Right ventricle myocardium superior (tissue), 1 donor: Measurements from ENCODE around the gene SNRPE. TPM values are rescaled to one million over a fixed set of nuclear protein-coding genes. Genes with fewer than 3 reads are reported as not detected.
A peak's percentile ranks its signal among the peaks of the same experiment; 100 is the strongest.

Experiments
- ATAC-seq: fragments of 200-7000 bp; cut with Tn5 transposase; one replicate; pipeline ENCODE4 v1.9.1; 2020; ENCODE audit warnings: mild to moderate bottlenecking; ENCODE audit not compliant: poor library complexity
- DNase-seq: peaks from one replicate; pipeline ENCODE4 v3.0.0-alpha.2; 2020
- intact Hi-C: fragments of 100-400 bp; cut with DNase I; formaldehyde crosslinking; loops from one replicate; pipeline ENCODE4 v1.11.2; 2022
- total RNA-seq: library from RNA; stranded (reverse); fragmentation: NEBNext Ultra II Directional; extraction: Animal tissue kit (Norgen Biotek cat#: 25700); gene quantifications from one replicate; pipeline ENCODE4 v1.2.1, GENCODE V29; 2021
- donor health status: DM: no; HTN: yes; CAD: no; lungs with severe emphysema.

The SNRPE gene
- total RNA-seq, 1 donor from 2014 or later = 51.4 TPM

DNA sequence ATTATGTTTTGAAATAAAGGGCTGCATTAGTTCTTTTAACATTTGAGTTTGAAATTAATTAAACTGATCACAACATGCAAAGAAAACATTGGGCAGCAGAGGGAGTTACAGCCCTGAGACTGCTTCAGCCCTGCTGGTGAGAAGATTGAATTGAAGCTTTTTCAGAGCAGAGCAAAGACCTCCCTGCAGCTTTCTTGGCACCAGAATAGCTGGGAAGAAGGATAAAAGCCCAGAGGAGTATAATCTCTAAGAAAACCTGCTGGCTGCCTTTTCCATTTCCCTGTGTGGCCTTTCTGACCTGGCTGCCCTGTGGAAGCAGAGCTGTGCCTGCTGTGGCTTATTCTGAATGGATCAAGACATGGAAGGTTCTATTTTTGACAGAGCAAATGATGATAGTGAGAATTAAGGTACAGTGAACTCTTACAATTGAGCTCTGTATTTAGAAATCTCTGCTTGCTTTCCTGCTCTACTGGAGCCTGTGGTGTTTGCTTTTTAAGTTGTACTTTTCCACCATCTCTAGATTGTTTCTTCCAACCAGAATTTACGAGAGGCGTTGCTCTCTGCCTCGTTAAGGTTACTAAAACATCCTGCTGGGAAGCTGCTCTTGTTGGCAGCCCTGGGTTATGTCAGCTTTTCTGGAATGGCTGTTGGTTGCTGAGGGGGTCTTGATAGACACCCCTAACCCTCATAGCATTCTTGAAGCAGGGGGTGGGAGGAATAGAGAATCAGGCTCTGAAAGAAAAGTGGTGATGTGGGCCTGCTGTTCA, 9.9 kb downstream of the SNRPE start:
- DNase-seq = no peak
- ATAC-seq = peak; percentile 80
- intact Hi-C loops = loop anchor here (2.0 kb wide), 1 partner anchor 258 kb away; no protein-coding TSS in a partner anchor

DNA sequence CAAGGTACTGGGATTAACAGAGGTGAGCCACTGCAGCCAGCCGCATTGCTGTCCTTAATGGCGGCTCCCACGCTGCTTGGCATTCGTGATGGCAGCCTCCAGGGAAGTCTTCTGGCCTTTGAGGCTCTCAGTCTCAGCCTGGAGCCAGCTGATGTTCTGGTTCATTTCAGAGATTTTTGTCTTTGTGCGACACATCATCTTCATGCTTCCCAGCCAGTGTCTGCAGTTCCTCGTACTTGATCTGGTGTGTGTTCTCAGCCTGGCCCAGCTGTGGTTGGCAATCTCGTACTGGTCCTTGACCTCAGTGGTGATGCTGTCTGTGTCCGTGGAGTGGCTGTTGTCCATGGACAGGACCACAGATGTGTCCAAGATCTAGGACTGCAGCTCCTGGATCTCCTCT, 11.7 kb downstream of the SNRPE start:
- intact Hi-C loops = no loop called here
- no peak for ATAC-seq

DNA sequence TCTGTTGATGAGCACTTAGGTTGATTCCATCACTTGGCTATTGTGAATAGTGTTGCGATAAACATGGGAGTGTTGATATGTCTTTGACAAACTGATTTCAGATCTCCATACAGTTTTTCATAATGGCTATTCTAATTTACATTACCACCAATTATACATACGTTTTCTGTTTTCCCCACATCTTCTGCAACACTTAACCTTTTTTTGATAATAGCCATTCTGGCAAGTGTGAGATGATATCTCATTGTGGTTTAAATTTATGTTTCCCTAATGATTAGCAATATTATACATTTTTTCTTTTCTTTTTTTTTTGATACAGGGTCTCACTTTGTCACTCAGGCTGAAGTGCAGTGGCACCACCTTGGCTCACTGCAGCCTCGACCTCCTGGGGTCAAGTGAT, 17.0 kb downstream of the SNRPE start:
- DNase-seq (no peak), ATAC-seq (no peak)
- intact Hi-C loops = no loop called here

More for the DNA sequence above, 11.7 kb downstream of the SNRPE start:
- DNase-seq = no peak

DNA sequence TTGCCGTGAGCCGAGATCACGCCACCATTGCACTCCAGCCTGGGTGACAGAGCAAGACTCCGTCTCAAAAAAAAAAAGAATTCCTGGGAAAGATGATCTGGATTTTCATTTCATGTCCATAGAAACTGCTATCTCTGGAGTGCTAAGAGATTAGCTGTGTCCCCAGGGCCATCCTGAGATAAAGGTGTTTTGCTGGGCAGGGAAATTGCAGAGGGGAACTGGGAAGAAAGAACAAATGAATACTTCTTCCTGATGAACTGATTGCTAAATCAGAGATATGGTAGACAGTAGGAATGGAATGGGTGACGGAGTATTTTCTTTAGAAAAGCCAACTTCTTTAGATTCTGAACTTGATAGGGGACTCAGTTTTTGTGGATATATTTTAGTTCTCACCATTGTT, 19.2 kb downstream of the SNRPE start:
- intact Hi-C loops = no loop called here
- no peak for ATAC-seq
- no peak for DNase-seq

DNA sequence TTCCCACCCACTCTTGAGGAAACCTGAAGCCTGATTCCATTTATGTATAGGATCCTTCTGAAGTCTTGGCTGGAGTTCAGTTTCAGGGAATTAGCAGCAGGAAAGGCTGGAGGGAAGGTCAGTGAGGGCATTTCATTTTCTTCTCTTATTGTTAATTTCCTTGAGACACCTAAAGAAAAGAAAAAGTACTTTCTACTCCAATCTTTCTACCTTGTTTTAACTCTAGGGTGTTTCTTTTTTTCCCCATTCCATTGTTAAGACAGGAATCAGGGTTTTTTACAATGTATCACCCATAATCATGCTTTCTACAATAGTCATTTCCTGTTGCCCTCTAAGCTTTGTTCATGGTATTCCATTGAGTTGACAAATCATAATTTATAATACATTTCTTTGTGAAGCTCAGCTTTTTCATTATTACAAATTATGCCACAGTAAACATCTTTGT, 27.4 kb downstream of the SNRPE start:
- DNase-seq (no peak), ATAC-seq (no peak)
- intact Hi-C loops = no loop called here

DNA sequence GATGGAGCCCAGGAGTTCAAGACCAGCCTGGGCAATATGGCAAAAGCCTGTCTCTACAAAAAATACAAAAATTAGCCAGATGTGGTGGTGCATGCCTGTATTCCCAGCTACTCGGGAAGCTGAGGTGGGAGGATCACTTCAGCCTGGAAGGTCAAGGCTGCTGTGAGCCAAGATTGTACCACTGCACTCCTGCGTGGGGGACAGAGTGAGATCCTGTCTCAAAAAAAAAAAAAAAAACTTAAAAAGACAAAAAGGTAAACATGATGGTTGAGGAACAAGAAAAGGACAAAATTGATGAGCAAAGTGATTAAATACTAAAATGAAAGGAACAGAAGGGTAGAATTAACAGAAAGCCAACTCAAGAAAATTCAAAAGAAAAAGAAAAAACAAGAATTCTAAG, 30.6 kb downstream of the SNRPE start:
- DNase-seq (no peak), ATAC-seq (no peak)
- intact Hi-C loops = no loop called here

DNA sequence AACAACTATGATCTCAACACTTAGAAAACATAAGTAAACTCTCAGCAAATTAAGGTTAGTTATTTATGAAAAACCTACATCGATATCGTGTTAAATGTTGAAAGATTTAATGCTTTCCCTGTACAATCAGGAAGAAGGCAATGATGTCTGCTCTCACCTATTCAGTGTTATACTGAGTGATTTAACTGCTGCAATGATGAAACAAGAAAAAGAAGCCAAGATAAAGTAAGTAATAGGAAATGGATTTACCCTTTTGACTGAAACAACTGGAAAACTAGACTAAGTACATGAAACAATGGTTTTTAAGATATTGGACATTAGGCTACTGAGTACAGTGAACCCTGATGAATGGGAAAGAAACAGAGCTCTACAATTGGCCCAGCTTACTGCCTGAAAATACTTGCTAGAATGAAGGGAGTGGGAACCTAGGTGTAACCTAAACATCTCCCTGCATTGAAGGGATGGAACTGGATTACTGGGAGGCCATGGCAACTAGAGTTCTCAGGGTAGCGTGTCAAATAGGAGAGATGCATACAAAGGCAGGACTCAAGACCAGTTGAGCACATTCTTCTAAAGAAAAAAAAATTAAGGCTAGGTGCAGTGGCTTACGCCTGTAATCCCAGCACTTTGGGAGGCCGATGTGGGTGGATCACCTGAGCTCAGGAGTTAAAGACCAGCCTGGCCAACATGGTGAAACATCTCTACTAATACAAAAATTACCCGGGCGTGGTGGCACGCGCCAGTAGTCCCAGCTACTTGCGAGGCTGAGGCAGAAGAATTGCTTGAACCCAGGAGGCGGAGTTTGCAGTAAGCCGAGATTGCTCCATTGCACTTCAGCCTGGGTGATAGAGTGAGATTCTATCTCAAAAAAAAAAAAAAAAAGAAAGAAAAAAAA, 37.3 kb downstream of the SNRPE start:
- DNase-seq (no peak), ATAC-seq (no peak)
- intact Hi-C loops = no loop called here

DNA sequence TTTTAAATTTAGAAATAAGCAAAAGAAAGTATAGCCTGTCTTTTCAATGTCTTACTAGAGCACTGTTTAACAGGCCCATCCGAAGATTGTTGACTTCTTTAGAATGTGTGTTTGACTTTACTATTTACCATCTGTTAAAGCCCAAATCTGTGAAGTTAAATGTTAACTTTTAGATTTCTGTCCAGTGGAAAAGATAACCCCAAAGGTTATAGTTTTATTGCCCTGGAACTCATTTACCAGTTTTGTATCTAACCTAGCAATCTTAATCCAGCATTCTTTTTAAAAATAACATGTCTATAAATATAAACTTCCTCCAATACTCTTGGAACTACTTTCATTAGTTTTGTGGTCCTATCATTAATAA, 37.9 kb downstream of the SNRPE start:
- DNase-seq (no peak), ATAC-seq (no peak)
- intact Hi-C loops = no loop called here

DNA sequence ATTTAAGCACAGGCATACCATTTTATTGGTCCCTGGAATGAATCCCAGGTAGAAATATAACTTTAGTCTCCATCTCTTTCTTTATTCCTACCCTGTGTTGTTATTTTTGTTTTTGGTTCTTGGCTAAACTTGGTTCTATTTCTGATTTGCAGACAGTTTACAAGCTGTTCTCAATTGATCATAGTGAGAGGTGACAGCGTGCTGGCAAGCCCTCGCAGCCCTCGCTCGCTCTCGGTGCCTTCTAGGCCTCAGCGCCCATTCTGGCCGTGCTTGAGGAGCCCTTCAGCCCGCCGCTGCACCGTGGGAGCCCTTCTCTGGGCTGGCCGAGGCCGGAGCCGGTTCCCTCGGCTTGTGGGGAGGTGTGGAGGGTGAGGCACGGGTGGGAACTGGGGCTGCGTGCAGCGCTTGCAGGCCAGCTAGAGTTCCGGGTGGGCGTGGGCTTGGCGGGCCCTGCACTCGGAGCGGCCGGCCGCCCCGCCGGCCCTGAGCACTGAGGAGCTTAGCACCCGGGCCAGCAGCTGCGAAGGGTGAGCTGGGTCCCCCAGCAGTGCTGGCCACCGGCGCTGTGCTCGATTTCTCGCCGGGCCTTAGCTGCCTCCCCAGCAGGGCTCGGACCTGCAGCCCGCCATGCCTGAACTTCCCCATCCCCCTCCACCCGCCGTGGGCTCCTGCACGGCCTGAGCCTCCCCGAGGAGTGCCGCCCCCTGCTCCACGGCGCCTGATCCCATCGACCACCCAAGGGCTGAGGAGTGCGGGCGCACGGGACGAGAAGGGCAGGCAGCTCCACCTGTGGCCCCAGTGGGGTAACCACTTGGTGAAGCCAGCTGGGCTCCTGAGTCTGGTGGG, 38.7 kb downstream of the SNRPE start:
- DNase-seq (no peak), ATAC-seq (no peak)
- intact Hi-C loops = no loop called here

DNA sequence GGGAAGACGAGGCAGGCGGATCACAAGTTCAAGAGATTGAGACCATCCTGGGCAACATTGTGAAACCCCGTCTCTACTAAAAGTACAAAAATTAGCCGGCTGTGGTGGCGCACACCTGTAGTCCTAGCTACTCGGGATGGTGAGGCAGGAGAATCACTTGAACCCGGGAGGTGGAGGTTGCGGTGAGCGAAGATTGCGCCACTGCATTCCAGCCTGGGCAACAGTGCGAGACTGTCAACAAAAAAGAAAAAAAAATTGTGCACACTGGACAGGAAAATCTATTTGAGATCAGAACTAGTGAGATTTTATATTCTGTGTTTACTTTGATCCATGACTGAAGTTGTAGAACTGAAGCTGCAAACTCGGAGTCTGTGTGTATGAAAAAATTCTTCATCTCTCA, 40.2 kb downstream of the SNRPE start:
- DNase-seq (no peak), ATAC-seq (no peak)
- intact Hi-C loops = no loop called here

DNA sequence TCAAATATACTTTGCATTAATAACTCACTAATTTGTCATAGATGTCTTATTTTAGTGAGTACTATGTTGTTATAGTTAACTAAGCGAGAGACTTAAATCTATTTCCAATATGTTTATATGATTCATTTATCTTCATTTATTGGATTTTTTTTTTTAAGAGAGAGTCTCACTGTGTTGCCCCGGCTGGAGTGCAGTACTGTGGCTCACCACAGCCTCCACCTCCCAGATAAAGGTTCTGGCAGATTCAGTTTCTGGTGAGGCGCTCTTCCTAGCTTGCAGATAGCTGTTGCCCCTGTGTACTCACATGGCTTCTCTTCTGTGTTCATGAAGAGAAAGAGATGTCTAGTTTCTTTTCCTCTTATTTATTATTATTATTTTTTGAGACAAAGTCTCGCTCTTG, 43.9 kb downstream of the SNRPE start:
- ATAC-seq (no peak), DNase-seq (no peak)
- intact Hi-C loops = no loop called here

DNA sequence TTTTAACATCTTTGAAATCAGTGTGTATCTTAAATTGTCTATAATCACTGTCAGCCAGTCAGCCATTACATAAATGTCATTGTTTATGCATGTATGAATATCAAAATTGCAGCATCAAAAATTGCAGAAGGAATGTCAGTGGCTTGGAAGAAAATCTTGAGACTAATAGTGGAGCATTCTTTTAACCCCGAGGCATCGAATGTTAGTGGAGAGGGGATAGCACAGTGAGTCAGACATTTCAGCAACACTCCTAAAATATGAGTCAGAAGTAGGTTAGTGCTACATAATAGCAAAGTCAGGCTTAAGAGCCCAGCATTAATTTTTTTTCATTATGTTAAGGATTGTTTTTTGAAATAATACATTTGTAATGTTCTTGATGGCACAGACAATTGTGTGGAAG, 45.5 kb downstream of the SNRPE start:
- intact Hi-C loops = no loop called here
- ATAC-seq (no peak), DNase-seq (no peak)

DNA sequence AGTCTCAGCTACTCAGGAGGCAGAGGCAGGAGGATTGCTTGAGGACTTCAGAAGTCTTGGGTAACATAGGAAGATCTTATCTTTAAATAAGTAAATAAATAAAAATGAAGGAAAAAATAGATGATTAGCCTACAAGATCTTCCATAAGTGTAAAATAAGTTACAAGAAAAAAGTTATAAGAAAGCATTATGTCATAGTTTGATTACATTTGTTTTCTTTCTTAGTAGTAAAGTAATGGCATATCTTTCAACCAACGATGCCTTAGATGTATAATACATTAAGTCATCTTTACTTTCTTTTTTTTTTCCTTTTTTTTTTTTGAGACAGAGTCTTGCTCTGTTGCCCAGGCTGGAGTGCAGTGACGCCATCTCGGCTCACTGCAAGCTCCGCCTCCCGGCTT, 46.5 kb downstream of the SNRPE start:
- intact Hi-C loops = no loop called here
- no peak for DNase-seq
- no peak for ATAC-seq

DNA sequence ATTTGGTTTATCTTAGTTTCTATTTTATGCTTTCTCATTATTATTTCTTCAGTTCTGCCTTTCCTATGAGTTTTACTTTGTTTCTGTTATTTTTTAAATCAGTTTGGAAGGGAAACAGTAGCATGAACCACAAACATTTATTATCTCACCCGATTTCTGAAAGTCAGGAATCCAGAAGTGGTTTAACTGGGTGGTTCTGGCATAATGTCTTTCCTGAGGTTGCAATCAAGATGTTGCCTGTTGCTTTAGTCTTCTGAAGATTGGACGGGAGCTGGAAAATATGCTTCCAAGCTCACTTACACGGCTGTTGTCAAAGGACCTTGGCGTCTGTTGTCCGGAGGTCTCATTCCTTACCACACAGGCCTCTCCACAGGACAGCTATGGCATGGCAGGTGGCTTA, 50.4 kb downstream of the SNRPE start:
- intact Hi-C loops = no loop called here
- ATAC-seq = no peak
- no peak for DNase-seq

DNA sequence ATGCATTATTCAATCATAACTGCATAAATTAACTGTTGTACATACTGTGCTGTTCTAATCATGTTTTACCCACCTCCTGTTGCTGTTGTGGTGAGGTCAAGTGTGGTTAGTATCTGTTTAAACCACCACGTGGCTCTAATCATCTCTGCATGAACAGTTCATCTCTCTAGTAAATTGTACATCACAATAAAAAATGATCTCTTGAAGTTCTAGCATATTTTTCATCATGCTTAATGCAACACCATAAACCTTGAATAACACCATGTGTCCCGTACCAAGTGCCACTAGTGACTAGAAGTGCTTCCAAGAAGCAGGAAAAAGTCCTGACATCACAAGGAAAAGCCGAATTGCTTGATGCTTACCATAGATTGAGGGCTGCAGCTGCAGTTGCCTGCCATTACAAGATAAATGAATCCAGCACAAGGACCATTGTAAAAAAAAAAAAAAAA, 51.7 kb downstream of the SNRPE start:
- DNase-seq (no peak), ATAC-seq (no peak)
- intact Hi-C loops = no loop called here

DNA sequence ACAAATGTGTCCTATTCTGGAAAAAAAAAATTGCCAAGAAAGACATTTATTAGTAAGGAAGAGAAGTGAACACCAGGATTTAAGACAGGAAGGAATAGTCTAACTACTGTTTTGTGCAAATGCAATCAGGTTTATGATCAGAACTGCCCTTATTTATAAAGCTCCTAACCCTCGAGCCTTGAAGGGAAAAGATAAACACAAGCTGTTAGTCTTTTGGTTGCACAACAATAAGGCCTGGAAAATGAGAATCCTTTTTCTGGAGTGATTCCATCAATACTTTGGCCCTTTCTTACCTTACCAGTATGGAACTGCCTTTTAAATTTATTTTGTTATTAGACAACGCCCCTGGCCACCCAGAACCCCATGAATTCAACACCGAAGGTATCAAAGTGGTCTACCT, 52.9 kb downstream of the SNRPE start:
- intact Hi-C loops = no loop called here
- ATAC-seq (no peak), DNase-seq (no peak)

DNA sequence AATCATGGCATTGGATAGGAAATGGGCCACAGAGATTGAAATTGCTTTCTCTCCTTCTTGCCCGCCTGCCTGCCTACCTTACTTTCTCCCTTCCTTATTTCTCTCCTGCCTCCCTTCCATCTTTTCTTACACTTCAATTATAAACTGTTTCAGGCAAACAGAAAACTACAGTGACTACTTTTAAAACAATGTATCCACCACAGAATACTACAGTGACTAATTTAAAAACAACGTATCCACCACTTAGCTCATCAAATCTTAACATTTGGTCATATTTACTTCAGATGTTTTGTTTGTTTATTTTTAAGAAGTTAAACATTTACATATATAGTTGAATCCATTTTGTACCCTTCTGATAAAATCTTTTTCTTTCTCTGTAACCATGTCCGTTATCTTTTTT, 54.4 kb downstream of the SNRPE start:
- DNase-seq (no peak), ATAC-seq (no peak)
- intact Hi-C loops = no loop called here

DNA sequence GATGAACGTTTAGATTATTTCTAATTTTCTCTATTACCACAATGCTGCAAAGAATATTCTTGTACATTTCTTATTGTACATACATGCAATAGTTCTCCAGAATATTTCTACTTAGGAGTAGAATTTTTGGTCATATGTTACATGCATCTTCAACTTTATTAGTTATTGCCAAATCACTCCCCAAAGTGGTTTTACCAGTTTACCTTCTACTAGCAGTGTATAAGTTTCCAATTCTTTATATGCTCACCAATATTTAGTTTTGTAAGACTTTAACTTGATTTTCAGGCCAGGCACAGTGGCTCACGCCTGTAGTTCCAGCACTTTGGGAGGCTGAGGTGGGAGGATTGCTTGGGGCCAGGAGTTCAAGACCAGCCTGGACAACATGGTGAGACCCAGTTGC, 55.4 kb downstream of the SNRPE start:
- intact Hi-C loops = no loop called here
- DNase-seq (no peak), ATAC-seq (no peak)
